KOPT-K1 (cell line): Measurements from ENCODE around the gene TMUB1.

Source experiments
- H3K27ac ChIP-seq: fragments of 200-600 bp; sonication (generic); 2 replicates; pipeline ENCODE4 v1.5.1; 2016; ENCODE audit warnings: antibody characterized with exemption, mild to moderate bottlenecking, low read depth, low read length; ENCODE audit not compliant: poor library complexity, severe bottlenecking
- H3K36me3 ChIP-seq: fragments of 200-600 bp; sonication (generic); 2 replicates; pipeline ENCODE4 v1.5.1; 2017; ENCODE audit warnings: antibody characterized with exemption, mild to moderate bottlenecking, low read length, moderate library complexity; ENCODE audit not compliant: insufficient read depth
- H3K9me3 ChIP-seq: fragments of 200-600 bp; sonication (generic); 2 replicates; pipeline ENCODE4 v1.5.1; 2017; ENCODE audit warnings: antibody characterized with exemption, low read length, mild to moderate bottlenecking; ENCODE audit not compliant: insufficient read depth, poor library complexity, severe bottlenecking

Gene TMUB1

GRCh38 chr7:151061213-151062110, 21.8 kb downstream of the TMUB1 start:
- no peaks in the 10 kb centered on the region for H3K9me3 ChIP-seq
- peaks cover 30% of the 10 kb centered on the region for H3K36me3 ChIP-seq
- H3K27ac ChIP-seq = no peak overlapping the region

- Histone ChIP-seq H3K36me3 (peaks cover 21% of the 10 kb centered on the region), H3K9me3 (no peaks in the 10 kb centered on the region), H3K27ac (peak overlapping the region; percentile 67)
Observed at GRCh38 chr7:151060416-151061212, 22.7 kb downstream of the TMUB1 start.

- H3K27ac ChIP-seq = peak overlapping the region; percentile 67
- no peaks in the 10 kb centered on the region for H3K9me3 ChIP-seq
- peaks cover 16% of the 10 kb centered on the region for H3K36me3 ChIP-seq
Observed at GRCh38 chr7:151060113-151060415, 23.2 kb downstream of the TMUB1 start.

- Histone ChIP-seq H3K27ac (peak within 1 kb of the TSS; percentile 67), H3K36me3 (peaks cover 11% of the 10 kb centered on the region), H3K9me3 (no peaks in the 10 kb centered on the region)
Observed at GRCh38 chr7:151059367-151060112, 23.8 kb downstream of the TMUB1 start, which contains the start of gene SLC4A2. Gene SLC4A2 (plus strand): TSS chr7:151059589. CDS start chr7:151061988, 2,399 bp downstream.

GRCh38 chr7:151058781-151059366, 24.4 kb downstream of the TMUB1 start:
- Histone ChIP-seq H3K9me3 (no peaks in the 10 kb centered on the region), H3K27ac (peak overlapping the region; percentile 67), H3K36me3 (peaks cover 5% of the 10 kb centered on the region; the same call in 1 of the 2 replicates)

GRCh38 chr7:151057989-151058780, 25.1 kb downstream of the TMUB1 start:
- Histone ChIP-seq H3K27ac (peak overlapping the region; percentile 67), H3K36me3 (peaks cover under 1% of the 10 kb centered on the region; the same call in 1 of the 2 replicates), H3K9me3 (no peaks in the 10 kb centered on the region)

- H3K27ac ChIP-seq = peak within 1 kb of the TSS; percentile 67
- no peaks in the 10 kb centered on the region for H3K36me3 ChIP-seq
- H3K9me3 ChIP-seq = no peaks in the 10 kb centered on the region
Observed at GRCh38 chr7:151057506-151057988, 25.7 kb downstream of the TMUB1 start, which contains the start of gene CDK5. Gene CDK5 (minus strand): TSS chr7:151057897. CDS start chr7:151057848, 49 bp downstream.

- H3K27ac ChIP-seq = peak overlapping the region; percentile 67
- H3K36me3 ChIP-seq = no peaks in the 10 kb centered on the region
- H3K9me3 ChIP-seq = no peaks in the 10 kb centered on the region
Observed at GRCh38 chr7:151056666-151057505, 26.4 kb downstream of the TMUB1 start.

- H3K36me3 ChIP-seq = no peaks in the 10 kb centered on the region
- no peak overlapping the region for H3K27ac ChIP-seq
- no peaks in the 10 kb centered on the region for H3K9me3 ChIP-seq
Observed at GRCh38 chr7:151056283-151056665, 27.0 kb downstream of the TMUB1 start.

- H3K27ac ChIP-seq = no peak overlapping the region
- H3K9me3 ChIP-seq = no peaks in the 10 kb centered on the region
- H3K36me3 ChIP-seq = no peaks in the 10 kb centered on the region
Observed at GRCh38 chr7:151053751-151054150, 29.5 kb downstream of the TMUB1 start.

GRCh38 chr7:151053096-151053495, 30.2 kb downstream of the TMUB1 start:
- Histone ChIP-seq H3K36me3 (no peaks in the 10 kb centered on the region), H3K9me3 (no peaks in the 10 kb centered on the region), H3K27ac (no peak overlapping the region)

GRCh38 chr7:151051108-151051507, 32.2 kb downstream of the TMUB1 start:
- no peak overlapping the region for H3K27ac ChIP-seq
- no peaks in the 10 kb centered on the region for H3K9me3 ChIP-seq

GRCh38 chr7:151048911-151049463, 34.3 kb downstream of the TMUB1 start:
- Histone ChIP-seq H3K9me3 (no peaks in the 10 kb centered on the region), H3K36me3 (peaks cover 23% of the 10 kb centered on the region), H3K27ac (no peak overlapping the region)

More at GRCh38 chr7:151051108-151051507, 32.2 kb downstream of the TMUB1 start:
- 0 out of 2 replicates have a peak, but pooled peaks cover 4% of the 10 kb centered on the region for H3K36me3 ChIP-seq
